UCSD-AML1 (cell line): ENCODE results near the gene CEP68.

Experiments
- DNase-seq: peaks from one replicate; lab custom pipeline; 2025; ENCODE audit not compliant: unreplicated experiment; lab: John Stamatoyannopoulos, UW

Gene CEP68

GRCh38 chr2:65057391-65058052, 1.3 kb downstream of the CEP68 start:
- DNase-seq, result no peak

GRCh38 chr2:65059071-65059470, 2.9 kb downstream of the CEP68 start:
- DNase-seq, result no peak

GRCh38 chr2:65061146-65061909, 5.1 kb downstream of the CEP68 start:
- no peak for DNase-seq

- DNase-seq, result no peak
Measured at GRCh38 chr2:65061910-65062339, 5.7 kb downstream of the CEP68 start.

GRCh38 chr2:65062843-65063825, 6.9 kb downstream of the CEP68 start:
- no peak for DNase-seq

- peak; percentile 79 for DNase-seq
Measured at GRCh38 chr2:65064728-65065552, 8.7 kb downstream of the CEP68 start.

- peak; percentile 50 for DNase-seq
Measured at GRCh38 chr2:65067806-65068553, 11.8 kb downstream of the CEP68 start.

GRCh38 chr2:65069439-65069824, 13.2 kb downstream of the CEP68 start:
- no peak for DNase-seq

GRCh38 chr2:65070172-65070830, 14.1 kb downstream of the CEP68 start:
- DNase-seq, result no peak

- DNase-seq, result no peak
Measured at GRCh38 chr2:65070856-65071255, 14.6 kb downstream of the CEP68 start.

GRCh38 chr2:65071499-65072180, 15.4 kb downstream of the CEP68 start:
- no peak for DNase-seq

GRCh38 chr2:65072181-65072970, 16.2 kb downstream of the CEP68 start:
- no peak for DNase-seq

- no peak for DNase-seq
Measured at GRCh38 chr2:65073879-65074565, 17.8 kb downstream of the CEP68 start.

GRCh38 chr2:65075176-65075575, 19.0 kb downstream of the CEP68 start:
- no peak for DNase-seq

- no peak for DNase-seq
Measured at GRCh38 chr2:65075605-65076344, 19.6 kb downstream of the CEP68 start.

GRCh38 chr2:65076345-65076710, 20.1 kb downstream of the CEP68 start:
- DNase-seq, result no peak

GRCh38 chr2:65077898-65078297, 21.7 kb downstream of the CEP68 start:
- DNase-seq, result no peak
